B cell (primary cell): Measurements from ENCODE around the gene GABRB2. TPM values are rescaled to one million over a fixed set of nuclear protein-coding genes. Genes with fewer than 3 reads are reported as not detected.

ENCODE experiments used
- ATAC-seq: fragments of 200-7000 bp; cut with Tn5 transposase; one replicate; pipeline ENCODE4 v1.10.0; 2021; ENCODE audit warnings: low read depth, mild to moderate bottlenecking, moderate number of reproducible peaks, moderate library complexity
- CTCF ChIA-PET: fragments of 350-600 bp; sonication (Branson Sonifier 250); formaldehyde crosslinking; loops from one replicate; lab custom pipeline; 2021; ENCODE audit warnings: antibody characterized with exemption, inconsistent platforms; lab: Charles Lee
- POLR2A ChIA-PET: fragments of 350-600 bp; sonication (Branson Sonifier 250); formaldehyde crosslinking; loops from one replicate; lab custom pipeline; 2021; ENCODE audit warnings: antibody characterized with exemption; lab: Charles Lee
- DNase-seq: peaks from one replicate; pipeline ENCODE4 v3.0.0; 2013
- H2AFZ ChIP-seq: 2 replicates; pipeline ENCODE4 v1.6.1; 2012; ENCODE audit warnings: mild to moderate bottlenecking, low read depth, low read length; ENCODE audit not compliant: insufficient read depth, poor library complexity, severe bottlenecking
- H3K27ac ChIP-seq, 2 donors: 1 replicate in 1 of 2; 2 replicates in 1 of 2; pipeline ENCODE4 v1.5.1; 2012 to 2013; ENCODE audit warnings: low read length in 2 of 2, mild to moderate bottlenecking in 2 of 2, moderate library complexity in 1 of 2
- H3K27me3 ChIP-seq, 4 experiments: fragments of 200-600 bp in 1 of 4; sonication (generic) in 1 of 4; replicated peaks in 1 of 4; 1 replicate in 2 of 4; 2 replicates in 2 of 4; pipeline versions ENCODE4 v1.6.1 to v1.7.0; 2013 to 2016; ENCODE audit warnings: low read length in 3 of 4, mild to moderate bottlenecking in 2 of 4, mixed read lengths in 1 of 4, moderate library complexity in 1 of 4; ENCODE audit not compliant: insufficient read depth in 4 of 4, control insufficient read depth in 3 of 4; ENCODE audit errors: control extremely low read depth in 1 of 4
- H3K36me3 ChIP-seq, 2 experiments: replicated peaks in 1 of 2; 1 replicate in 1 of 2; 2 replicates in 1 of 2; pipeline versions ENCODE4 v1.6.1 to v1.7.1; 2013; ENCODE audit warnings: low read length in 1 of 2; ENCODE audit not compliant: insufficient read depth in 2 of 2, control insufficient read depth in 1 of 2; ENCODE audit errors: control extremely low read depth in 1 of 2, extremely low read depth in 1 of 2
- H3K4me1 ChIP-seq, 2 donors: fragments of 200-600 bp in 1 of 2; sonication (generic) in 1 of 2; 1 replicate in 1 of 2; 2 replicates in 1 of 2; pipeline versions ENCODE4 v1.5.1 to v1.6.1; 2013 to 2017; ENCODE audit warnings: low read length in 2 of 2; ENCODE audit not compliant: control insufficient read depth in 2 of 2, insufficient read depth in 2 of 2
- H3K4me2 ChIP-seq: replicated peaks from 2 replicates; pipeline ENCODE3; 2012; ENCODE audit warnings: mild to moderate bottlenecking, low read depth, low read length; ENCODE audit not compliant: poor library complexity, severe bottlenecking
- H3K4me3 ChIP-seq, 5 experiments: fragments of 200-600 bp in 1 of 5; sonication (generic) in 1 of 5; 1 replicate in 3 of 5; 2 replicates in 2 of 5; pipeline versions ENCODE4 v1.5.1 to v1.7.0; 2011 to 2016; ENCODE audit warnings: low read length in 4 of 5, mild to moderate bottlenecking in 4 of 5, low read depth in 2 of 5, control low read depth in 1 of 5, moderate library complexity in 1 of 5; ENCODE audit not compliant: insufficient read depth in 1 of 5; ENCODE audit errors: control extremely low read depth in 1 of 5, extremely low read depth in 1 of 5
- H3K79me2 ChIP-seq: fragments of 200-600 bp; sonication (generic); one replicate; pipeline ENCODE4 v1.6.0; 2016; ENCODE audit warnings: low read length; ENCODE audit not compliant: control insufficient read depth, insufficient read depth
- H3K9ac ChIP-seq: fragments of 200-600 bp; sonication (generic); 2 replicates; pipeline ENCODE4 v1.6.1; 2017; ENCODE audit warnings: mild to moderate bottlenecking, low read length, moderate library complexity
- H3K9me3 ChIP-seq, 3 donors: one replicate each; pipeline versions ENCODE4 v1.6.1 to v1.7.1; 2013; ENCODE audit warnings: low read length in 2 of 3; ENCODE audit not compliant: control insufficient read depth in 2 of 3, insufficient read depth in 1 of 3; ENCODE audit errors: control extremely low read depth in 1 of 3
- H4K20me1 ChIP-seq: 2 replicates; pipeline ENCODE4 v1.6.0; 2012; ENCODE audit warnings: mild to moderate bottlenecking, low read length; ENCODE audit not compliant: insufficient read depth, control insufficient read depth, poor library complexity, severe bottlenecking
- H3K27ac Mint-ChIP-seq: one replicate; pipeline ENCODE4 v1.8.0; 2021; ENCODE audit warnings: mixed read lengths
- H3K27me3 Mint-ChIP-seq: one replicate; pipeline ENCODE4 v1.8.0; 2021; ENCODE audit warnings: mixed read lengths
- H3K4me1 Mint-ChIP-seq: one replicate; pipeline ENCODE4 v1.8.0; 2021; ENCODE audit warnings: mixed read lengths
- H3K4me3 Mint-ChIP-seq: one replicate; pipeline ENCODE4 v1.8.0; 2021; ENCODE audit warnings: mixed read lengths
- H3K9me3 Mint-ChIP-seq: one replicate; pipeline ENCODE4 v1.8.0; 2022; ENCODE audit warnings: mixed read lengths; ENCODE audit not compliant: insufficient read depth
- EZH2 ChIP-seq: IDR thresholded peaks from 2 replicates; pipeline ENCODE4 v1.6.1; 2012; ENCODE audit warnings: borderline replicate concordance, low read depth, mild to moderate bottlenecking, moderate library complexity, low read length; ENCODE audit not compliant: insufficient read depth, poor library complexity, severe bottlenecking
- WGBS: methylation state at CpG from one replicate; pipeline ENCODE4 v1.1.5; 2013; ENCODE audit warnings: missing lambda C conversion rate; ENCODE audit not compliant: insufficient coverage; 5-methylcytosine and 5-hydroxymethylcytosine counted together
- intact Hi-C: fragments of 100-400 bp; cut with micrococcal nuclease; formaldehyde crosslinking; loops from one replicate; pipeline ENCODE4 v1.10.0; 2022
- polyA plus RNA-seq: library from polyadenylated mRNA; depleted of rRNA; stranded (reverse); fragments of >200 nt; gene quantifications from 2 replicates; pipeline ENCODE4 v1.2.3, GENCODE V29; 2012
- total RNA-seq, 2 donors: library from RNA; stranded (reverse); fragments of 120-200 nt in 1 of 2; gene quantifications; 1 replicate in 1 of 2; 2 replicates in 1 of 2; pipeline versions ENCODE4 v1.2.3 to v1.2.4, GENCODE V29; 2013 to 2022
- TF ChIP-seq, protein P1 (sequence below): fragments of 200-600 bp; IDR thresholded peaks from one replicate; pipeline ENCODE4 v1.8.0; 2022; ENCODE audit warnings: antibody characterized with exemption, mild to moderate bottlenecking

Gene GABRB2
- total and polyA plus RNA-seq, 2 donors (not counting 1 experiment from before 2014, with no cell fraction given), result 0.15 to 0.16 TPM

- CTCF ChIA-PET, result interaction anchor here (0.6 to 1.6 kb wide), 2 partner anchors 38 to 1863 kb away, joined by 3 to 5 read pairs; no protein-coding TSS in a partner anchor
- Mint-ChIP-seq H3K27me3 (peaks cover 51% of the 10 kb centered on the region), H3K9me3 (no peaks in the 10 kb centered on the region), H3K4me3 (peak overlapping the region; percentile 83), H3K27ac (no peak overlapping the region), H3K4me1 (peaks cover 26% of the 10 kb centered on the region)
- H3K4me3 ChIP-seq, result no peak overlapping the region
- TF ChIP-seq EZH2, result no peak
- TF ChIP-seq, protein P1, sequence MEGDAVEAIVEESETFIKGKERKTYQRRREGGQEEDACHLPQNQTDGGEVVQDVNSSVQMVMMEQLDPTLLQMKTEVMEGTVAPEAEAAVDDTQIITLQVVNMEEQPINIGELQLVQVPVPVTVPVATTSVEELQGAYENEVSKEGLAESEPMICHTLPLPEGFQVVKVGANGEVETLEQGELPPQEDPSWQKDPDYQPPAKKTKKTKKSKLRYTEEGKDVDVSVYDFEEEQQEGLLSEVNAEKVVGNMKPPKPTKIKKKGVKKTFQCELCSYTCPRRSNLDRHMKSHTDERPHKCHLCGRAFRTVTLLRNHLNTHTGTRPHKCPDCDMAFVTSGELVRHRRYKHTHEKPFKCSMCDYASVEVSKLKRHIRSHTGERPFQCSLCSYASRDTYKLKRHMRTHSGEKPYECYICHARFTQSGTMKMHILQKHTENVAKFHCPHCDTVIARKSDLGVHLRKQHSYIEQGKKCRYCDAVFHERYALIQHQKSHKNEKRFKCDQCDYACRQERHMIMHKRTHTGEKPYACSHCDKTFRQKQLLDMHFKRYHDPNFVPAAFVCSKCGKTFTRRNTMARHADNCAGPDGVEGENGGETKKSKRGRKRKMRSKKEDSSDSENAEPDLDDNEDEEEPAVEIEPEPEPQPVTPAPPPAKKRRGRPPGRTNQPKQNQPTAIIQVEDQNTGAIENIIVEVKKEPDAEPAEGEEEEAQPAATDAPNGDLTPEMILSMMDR, result no peak
- H2AFZ ChIP-seq, result peak overlapping the region; percentile 68
- peaks cover 0 to 9% (median 0%) of the 10 kb centered on the region in 3 donors for H3K9me3 ChIP-seq
- no peak overlapping the region for H3K27ac ChIP-seq
- H3K4me1 ChIP-seq, result peaks cover 16 to 22% of the 10 kb centered on the region in 2 donors
- intact Hi-C loops, result loop anchor here (10.0 kb wide), 1 partner anchor 1111 kb away; no protein-coding TSS in a partner anchor
- 0% methylated on average over 4 of the region's 8 CpGs for WGBS
- peaks cover 0 to 37% (median 23%) of the 10 kb centered on the region in 4 experiments for H3K27me3 ChIP-seq
- H3K79me2 ChIP-seq, result no peaks in the 10 kb centered on the region
- H3K4me2 ChIP-seq, result no peak overlapping the region
- DNase-seq (no peak), ATAC-seq (no peak)
- H3K9ac ChIP-seq, result no peak overlapping the region
- H4K20me1 ChIP-seq, result no peaks in the 10 kb centered on the region
- H3K36me3 ChIP-seq, result no peaks in the 10 kb centered on the region
- POLR2A ChIA-PET, result no interaction called here
Observed at GRCh38 chr5:161545344-161546094, 1.0 kb downstream of the GABRB2 start.

- H3K79me2 ChIP-seq, result no peaks in the 10 kb centered on the region
- H3K36me3 ChIP-seq, result no peaks in the 10 kb centered on the region
- Mint-ChIP-seq H3K27ac (no peak overlapping the region), H3K9me3 (no peaks in the 10 kb centered on the region), H3K4me1 (peaks cover 26% of the 10 kb centered on the region), H3K27me3 (peaks cover 42% of the 10 kb centered on the region), H3K4me3 (no peak overlapping the region)
- peaks cover 16 to 22% of the 10 kb centered on the region in 2 donors for H3K4me1 ChIP-seq
- no peak overlapping the region for H2AFZ ChIP-seq
- H3K27ac ChIP-seq, result no peak overlapping the region
- ChIA-PET CTCF (interaction anchor here (1.2 to 2.1 kb wide), 2 partner anchors 1803 to 1864 kb away, joined by 6 to 10 read pairs; no protein-coding TSS in a partner anchor), POLR2A (no interaction called here)
- peaks cover 0 to 37% (median 22%) of the 10 kb centered on the region in 4 experiments for H3K27me3 ChIP-seq
- H3K4me3 ChIP-seq, result no peak overlapping the region
- intact Hi-C loops, result loop anchor here (5.0 to 10.0 kb wide), 2 partner anchors 1110 to 1803 kb away; no protein-coding TSS in a partner anchor
- TF ChIP-seq, protein P1, result peak; percentile 67
- no peak for TF ChIP-seq EZH2
- H3K4me2 ChIP-seq, result no peak overlapping the region
- DNase-seq, result no peak
- H4K20me1 ChIP-seq, result no peaks in the 10 kb centered on the region
- no peak overlapping the region for H3K9ac ChIP-seq
- H3K9me3 ChIP-seq, result peaks cover 0 to 9% (median 0%) of the 10 kb centered on the region in 3 donors
- ATAC-seq, result peak; percentile 43
- 0% methylated on average over 4 of the region's 7 CpGs for WGBS
Observed at GRCh38 chr5:161544350-161544765, 2.2 kb downstream of the GABRB2 start.
